ENCODE results near the gene FBXO4.
"Not testable (repeated sequence)": the region's sequence is repeated elsewhere in the genome, so short reads cannot be mapped to it uniquely, and the experiment has no call there.

FBXO4 gene

GRCh38 chr5:41982858-41983257 lies 57.8 kb downstream of the FBXO4 start:
- DNase-seq (ENCODE audit: low read depth in 2 of 2), result not testable (repeated sequence)

- no peak for DNase-seq (ENCODE audit: low read depth in 2 of 2)
Observed at GRCh38 chr5:41983284-41983683, 58.2 kb downstream of the FBXO4 start.

- DNase-seq (ENCODE audit: low read depth in 2 of 2), result no peak
Observed at GRCh38 chr5:41985945-41986695, 61.0 kb downstream of the FBXO4 start.

Data from stimulated activated CD4-positive, alpha-beta T cell treated with anti-CD3 and anti-CD28 coated beads, Interleukin-12 subunit alpha, Interleukin-12 subunit beta, amount 100 ng/mL, for 24 hours (primary cell).